AG09319 (cell line): ENCODE results near the gene KMT5C.

Experiments used
- DNase-seq: peaks from one replicate; pipeline ENCODE4 v3.0.0-alpha.2; 2010; ENCODE audit warnings: low read depth; ENCODE audit errors: extremely low read depth
- CTCF ChIP-seq: IDR thresholded peaks from 2 replicates; pipeline ENCODE4 v1.5.1; 2011; ENCODE audit warnings: low read depth, mild to moderate bottlenecking, inconsistent platforms, low read length, moderate library complexity

Gene KMT5C

DNA sequence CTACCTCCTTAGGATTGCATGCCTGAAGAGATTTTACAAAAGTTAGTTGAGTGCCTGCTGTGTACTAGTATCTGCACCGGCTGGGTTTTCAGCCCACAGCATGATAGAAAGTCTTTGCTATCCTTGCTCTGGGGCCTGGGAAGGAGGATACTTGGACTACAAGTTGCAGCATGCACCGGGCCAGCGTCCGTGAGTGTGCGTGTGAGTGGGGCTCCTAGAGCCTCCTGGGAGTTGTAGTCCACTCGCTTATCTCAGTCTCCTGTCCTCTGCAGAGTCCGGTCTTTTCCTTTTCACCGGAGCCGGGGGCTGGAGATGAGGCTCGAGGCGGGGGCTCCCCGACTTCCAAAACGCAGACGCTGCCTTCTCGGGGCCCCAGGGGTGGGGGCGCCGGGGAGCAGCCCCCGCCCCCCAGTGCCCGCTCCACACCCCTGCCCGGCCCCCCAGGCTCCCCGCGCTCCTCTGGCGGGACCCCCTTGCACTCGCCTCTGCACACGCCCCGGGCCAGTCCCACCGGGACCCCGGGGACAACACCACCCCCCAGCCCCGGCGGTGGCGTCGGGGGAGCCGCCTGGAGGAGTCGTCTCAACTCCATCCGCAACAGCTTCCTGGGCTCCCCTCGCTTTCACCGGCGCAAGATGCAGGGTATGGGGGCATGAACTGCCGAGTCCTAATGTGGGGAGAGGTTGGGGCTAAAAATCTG, 35.2 kb upstream of the KMT5C start:
- no peak for TF ChIP-seq CTCF

DNA sequence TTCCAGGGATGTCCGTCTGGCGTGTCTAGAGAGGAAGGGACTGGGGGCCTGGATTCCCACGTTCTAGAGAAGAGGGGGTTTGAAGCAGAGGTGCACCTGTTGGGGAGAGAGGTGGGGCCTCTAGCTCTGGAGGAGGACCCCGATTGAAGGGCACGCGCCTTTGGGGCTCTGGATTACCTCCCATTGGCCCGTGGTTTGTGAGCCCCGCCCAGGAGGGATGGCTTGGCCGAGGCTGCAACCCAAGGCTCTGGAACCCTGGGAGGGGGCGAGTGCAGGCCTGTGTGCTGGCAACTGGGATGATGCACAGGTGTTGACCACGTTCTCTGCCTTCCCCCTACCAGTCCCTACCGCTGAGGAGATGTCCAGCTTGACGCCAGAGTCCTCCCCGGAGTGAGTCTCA, 34.7 kb upstream of the KMT5C start:
- TF ChIP-seq CTCF = no peak
- DNase-seq = no peak

More for the DNA sequence above, 35.2 kb upstream of the KMT5C start:
- DNase-seq = no peak

GRCh38 chr19:55305491-55305890, 34.2 kb upstream of the KMT5C start:
- TF ChIP-seq CTCF = no peak
- DNase-seq = no peak

- no peak for TF ChIP-seq CTCF
- no peak for DNase-seq
Observed at GRCh38 chr19:55305983-55306562, 33.6 kb upstream of the KMT5C start.

- no peak for TF ChIP-seq CTCF
Observed at GRCh38 chr19:55306712-55307111, 33.0 kb upstream of the KMT5C start.

DNA sequence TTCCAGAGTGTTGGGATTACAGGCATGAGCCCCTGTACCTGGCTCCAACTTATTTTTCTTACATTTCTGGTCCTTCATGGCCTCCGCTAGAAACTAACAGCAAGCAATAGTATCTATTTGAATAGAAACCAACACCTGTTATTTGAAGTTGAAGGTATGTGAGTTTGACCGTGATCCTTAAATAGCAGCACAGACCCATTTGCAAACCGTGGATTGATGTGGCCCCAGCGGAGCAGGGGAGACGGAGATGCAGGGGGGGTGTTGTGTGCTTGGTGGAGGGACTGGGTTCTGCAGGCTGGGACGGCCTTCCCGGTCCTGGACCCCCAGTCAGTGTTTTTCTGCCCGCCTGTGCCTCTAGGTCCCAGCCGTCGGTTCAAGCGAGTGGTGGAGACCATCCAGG, 31.4 kb upstream of the KMT5C start:
- TF ChIP-seq CTCF = no peak
- DNase-seq = no peak

More at GRCh38 chr19:55306712-55307111, 33.0 kb upstream of the KMT5C start:
- DNase-seq = no peak

DNA sequence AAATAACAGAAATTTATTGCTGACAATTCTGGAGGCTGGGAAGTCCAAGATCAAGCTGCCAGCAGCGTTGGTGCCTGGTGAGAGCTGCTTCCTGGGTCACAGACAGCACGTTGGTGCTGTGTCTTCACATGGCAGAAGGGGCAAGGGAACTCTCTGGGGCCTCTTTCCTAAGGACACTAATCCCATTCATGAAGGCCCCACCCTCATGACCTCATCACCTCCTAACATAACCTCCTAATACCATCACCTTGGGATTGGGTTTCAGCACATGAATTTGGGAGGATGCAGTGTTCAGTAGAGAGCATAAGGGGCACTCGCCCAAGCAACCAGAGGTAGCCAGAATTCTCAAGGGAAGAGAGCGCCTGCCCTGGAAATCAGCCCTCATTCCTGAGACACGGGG, 30.2 kb upstream of the KMT5C start:
- TF ChIP-seq CTCF = no peak
- no peak for DNase-seq
